ENCODE measurements around the gene MYO16. TPM values are rescaled to one million over a fixed set of nuclear protein-coding genes. Genes with fewer than 3 reads are reported as not detected.
"Not testable (repeated sequence)": the region's sequence is repeated elsewhere in the genome, so short reads cannot be mapped to it uniquely, and the experiment has no call there.

MYO16 gene
- total and polyA plus RNA-seq, 12 donors, result 0.56 to 2.4 (median 1.4) TPM

GRCh38 chr13:109087916-109088623 lies 458.7 kb downstream of the MYO16 start:
- 82 to 89% (median 84%) methylated on average over 10 of the region's 10 CpGs for WGBS, 4 donors
- Histone ChIP-seq H3K36me3 (replicated peaks in 1 of 2) (no peaks in the 10 kb centered on the region), H3K9me3 (replicated peaks in 1 of 3) (no peaks in the 10 kb centered on the region), H3K4me3 (no peak overlapping the region), H3K27me3 (no peaks in the 10 kb centered on the region), H3K27ac (no peak overlapping the region), H3K4me1 (replicated peaks in 1 of 2) (no peaks in the 10 kb centered on the region)
- intact Hi-C loops (cut with DNase I), result no loop called here
- TF ChIP-seq POLR2A (IDR thresholded peaks at IDR 0.05) (no peak), CTCF (IDR thresholded peaks at IDR 0.05) (no peak)
- no peak for DNase-seq

GRCh38 chr13:109088624-109088917 lies 459.2 kb downstream of the MYO16 start:
- Histone ChIP-seq H3K27me3 (no peaks in the 10 kb centered on the region), H3K27ac (no peak overlapping the region), H3K4me3 (no peak overlapping the region), H3K36me3 (replicated peaks in 1 of 2) (no peaks in the 10 kb centered on the region), H3K9me3 (replicated peaks in 1 of 3) (no peaks in the 10 kb centered on the region), H3K4me1 (replicated peaks in 1 of 2) (no peaks in the 10 kb centered on the region)
- no peak for DNase-seq
- no peak for TF ChIP-seq POLR2A (IDR thresholded peaks at IDR 0.05)
- TF ChIP-seq CTCF (IDR thresholded peaks at IDR 0.05), result no peak
- WGBS, 4 donors, result 86 to 94% (median 90%) methylated on average over 16 to 22 of the region's 22 CpGs
- intact Hi-C loops (cut with DNase I), result no loop called here

GRCh38 chr13:109090796-109091195 lies 461.4 kb downstream of the MYO16 start:
- no peak for DNase-seq
- H3K27ac ChIP-seq, result no peak overlapping the region
- H3K9me3 ChIP-seq (replicated peaks in 1 of 3), result no peaks in the 10 kb centered on the region
- no peak overlapping the region for H3K4me3 ChIP-seq
- intact Hi-C loops (cut with DNase I), result no loop called here
- 71 to 77% (median 72%) methylated on average over 5 of the region's 5 CpGs for WGBS, 4 donors
- no peaks in the 10 kb centered on the region for H3K27me3 ChIP-seq
- no peak for TF ChIP-seq POLR2A (IDR thresholded peaks at IDR 0.05)
- no peak for TF ChIP-seq CTCF (IDR thresholded peaks at IDR 0.05)
- no peaks in the 10 kb centered on the region for H3K4me1 ChIP-seq (replicated peaks in 1 of 2)
- no peaks in the 10 kb centered on the region for H3K36me3 ChIP-seq (replicated peaks in 1 of 2)

- Histone ChIP-seq H3K4me1 (replicated peaks in 1 of 2) (no peaks in the 10 kb centered on the region), H3K9me3 (replicated peaks in 1 of 3) (no peaks in the 10 kb centered on the region), H3K4me3 (no peak overlapping the region), H3K27ac (no peak overlapping the region), H3K27me3 (no peaks in the 10 kb centered on the region), H3K36me3 (replicated peaks in 1 of 2) (no peaks in the 10 kb centered on the region)
- 88 to 92% (median 90%) methylated on average over 7 of the region's 7 CpGs for WGBS, 4 donors
- TF ChIP-seq CTCF (IDR thresholded peaks at IDR 0.05) (no peak), POLR2A (IDR thresholded peaks at IDR 0.05) (no peak)
- intact Hi-C loops (cut with DNase I), result no loop called here
- DNase-seq, result no peak
Observed at GRCh38 chr13:109091249-109091648, 461.8 kb downstream of the MYO16 start.

- H3K4me3 ChIP-seq; H3K4me1 ChIP-seq (replicated peaks in 1 of 2); DNase-seq; H3K36me3 ChIP-seq (replicated peaks in 1 of 2); H3K27me3 ChIP-seq; intact Hi-C loops (cut with DNase I); H3K9me3 ChIP-seq (replicated peaks in 1 of 3); H3K27ac ChIP-seq: not testable (repeated sequence)
- WGBS, 4 donors, result 84 to 91% (median 85%) methylated on average over 3 of the region's 3 CpGs
Observed at GRCh38 chr13:109092186-109092585, 462.8 kb downstream of the MYO16 start.
